HEK293 (cell line): ENCODE measurements around the gene ANKRD31.

Experiments used
- CTCF ChIA-PET: fragments of 350-600 bp; formaldehyde crosslinking; extraction: SDS; loops from one replicate; lab custom pipeline; 2021; ENCODE audit warnings: antibody characterized with exemption; lab: Yijun Ruan, JAX
- POLR2A ChIA-PET: fragments of 300-600 bp; formaldehyde crosslinking; extraction: SDS; loops from one replicate; lab custom pipeline; 2020; ENCODE audit warnings: antibody characterized with exemption, inconsistent platforms; lab: Yijun Ruan, JAX
- H3K27ac ChIP-seq: fragments of 200-500 bp; sonication (Bioruptor generic); 2 replicates; pipeline ENCODE4 v1.5.1; 2014; ENCODE audit warnings: low read depth, low read length, control low read depth, inconsistent platforms; ENCODE audit errors: extremely low read depth
- H3K36me3 ChIP-seq, 2 experiments: fragments of 200-500 bp in 1 of 2; sonication (Bioruptor generic) in 1 of 2; 1 replicate in 1 of 2; 2 replicates in 1 of 2; pipeline ENCODE4 v1.5.1; 2014 to 2017; ENCODE audit warnings: inconsistent platforms in 2 of 2, low read length in 2 of 2; ENCODE audit not compliant: control insufficient read depth in 2 of 2, insufficient read depth in 1 of 2
- H3K4me1 ChIP-seq: fragments of 200-500 bp; sonication (Bioruptor generic); 2 replicates; pipeline ENCODE4 v1.5.1; 2014; ENCODE audit warnings: mild to moderate bottlenecking, low read length, inconsistent platforms; ENCODE audit not compliant: control insufficient read depth, insufficient read depth
- H3K4me3 ChIP-seq: 2 replicates; pipeline ENCODE4 v1.5.1; 2011; ENCODE audit warnings: low read depth, mild to moderate bottlenecking, control low read depth, low read length, moderate library complexity
- H3K9me3 ChIP-seq: fragments of 200-500 bp; sonication (Bioruptor generic); 2 replicates; pipeline ENCODE4 v1.5.1; 2014; ENCODE audit warnings: low read depth, low read length, inconsistent platforms; ENCODE audit not compliant: control insufficient read depth, insufficient read depth
- ATF2 ChIP-seq: fragments of 450-650 bp; formaldehyde crosslinking; IDR thresholded peaks from 2 replicates; pipeline ENCODE4 v1.5.1; 2016; ENCODE audit warnings: missing biosample characterization, missing genetic modification characterization, low read depth
- GFI1B ChIP-seq: fragments of 450-650 bp; formaldehyde crosslinking; IDR thresholded peaks from 2 replicates; pipeline ENCODE4 v1.5.1; 2016; ENCODE audit warnings: missing biosample characterization, missing genetic modification characterization
- HOXD13 ChIP-seq: sonication (generic); formaldehyde crosslinking; IDR thresholded peaks from 2 replicates; pipeline ENCODE4 v1.8.0; 2022; ENCODE audit warnings: missing genetic modification reagents, borderline replicate concordance
- KLF7 ChIP-seq: fragments of 450-650 bp; formaldehyde crosslinking; IDR thresholded peaks from 2 replicates; pipeline ENCODE4 v1.5.1; 2016; ENCODE audit warnings: missing biosample characterization, missing genetic modification characterization, borderline replicate concordance
- OSR2 ChIP-seq: fragments of 450-650 bp; formaldehyde crosslinking; IDR thresholded peaks from 2 replicates; pipeline ENCODE4 v1.5.1; 2016; ENCODE audit warnings: missing biosample characterization, missing genetic modification characterization
- ZBTB1 ChIP-seq: fragments of 450-650 bp; formaldehyde crosslinking; IDR thresholded peaks from 2 replicates; pipeline ENCODE4 v1.5.1; 2016; ENCODE audit warnings: missing biosample characterization, missing genetic modification characterization
- ZBTB21 ChIP-seq: fragments of 450-650 bp; formaldehyde crosslinking; IDR thresholded peaks from 2 replicates; pipeline ENCODE4 v1.5.1; 2017; ENCODE audit warnings: missing biosample characterization, missing genetic modification characterization
- ZNF132 ChIP-seq: fragments of 450-650 bp; formaldehyde crosslinking; IDR thresholded peaks from 2 replicates; pipeline ENCODE4 v1.5.1; 2017; ENCODE audit warnings: missing biosample characterization, missing genetic modification characterization, borderline replicate concordance
- ZNF16 ChIP-seq: fragments of 450-650 bp; formaldehyde crosslinking; IDR thresholded peaks from 2 replicates; pipeline ENCODE4 v1.5.1; 2016; ENCODE audit warnings: low read depth, missing biosample characterization, missing genetic modification characterization
- ZNF19 ChIP-seq: fragments of 450-650 bp; formaldehyde crosslinking; IDR thresholded peaks from 2 replicates; pipeline ENCODE4; 2016; ENCODE audit warnings: missing biosample characterization, missing genetic modification characterization, low read depth
- ZNF202 ChIP-seq: fragments of 450-650 bp; formaldehyde crosslinking; IDR thresholded peaks from 2 replicates; pipeline ENCODE4 v1.5.1; 2016; ENCODE audit warnings: missing biosample characterization, missing genetic modification characterization, borderline replicate concordance
- ZNF341 ChIP-seq: fragments of 450-650 bp; formaldehyde crosslinking; IDR thresholded peaks from 2 replicates; pipeline ENCODE4; 2016; ENCODE audit warnings: low read depth, missing biosample characterization, missing genetic modification characterization
- ZNF510 ChIP-seq: fragments of 450-650 bp; formaldehyde crosslinking; IDR thresholded peaks from 2 replicates; pipeline ENCODE4 v1.5.1; 2018; ENCODE audit warnings: mild to moderate bottlenecking, missing genetic modification characterization, missing biosample characterization; ENCODE audit not compliant: insufficient replicate concordance
- ZNF544 ChIP-seq: fragments of 450-650 bp; formaldehyde crosslinking; IDR thresholded peaks from 2 replicates; pipeline ENCODE4 v1.5.0; 2017; ENCODE audit warnings: missing biosample characterization, missing genetic modification characterization
- ZNF600 ChIP-seq: fragments of 450-650 bp; formaldehyde crosslinking; IDR thresholded peaks from 2 replicates; pipeline ENCODE4 v1.5.1; 2016; ENCODE audit warnings: missing biosample characterization, missing genetic modification characterization
- ZNF621 ChIP-seq: fragments of 450-650 bp; formaldehyde crosslinking; IDR thresholded peaks from 2 replicates; pipeline ENCODE4 v1.5.1; 2017; ENCODE audit warnings: missing biosample characterization, missing genetic modification characterization
- ZNF701 ChIP-seq: fragments of 450-650 bp; formaldehyde crosslinking; IDR thresholded peaks from 2 replicates; pipeline ENCODE4 v1.5.1; 2016; ENCODE audit warnings: missing biosample characterization, missing genetic modification characterization
- ZNF777 ChIP-seq: fragments of 450-650 bp; formaldehyde crosslinking; IDR thresholded peaks from 2 replicates; pipeline ENCODE4 v1.5.1; 2017; ENCODE audit warnings: missing biosample characterization, missing genetic modification characterization, borderline replicate concordance
- ZSCAN16 ChIP-seq: fragments of 450-650 bp; formaldehyde crosslinking; IDR thresholded peaks from 2 replicates; pipeline ENCODE4 v1.5.1; 2016; ENCODE audit warnings: missing biosample characterization, missing genetic modification characterization
- ZSCAN23 ChIP-seq: fragments of 450-650 bp; formaldehyde crosslinking; IDR thresholded peaks from 2 replicates; pipeline ENCODE4 v1.5.1; 2016; ENCODE audit warnings: missing biosample characterization, missing genetic modification characterization
- TF ChIP-seq, protein P1 (sequence below): fragments of 450-650 bp; formaldehyde crosslinking; IDR thresholded peaks from 2 replicates; pipeline ENCODE4 v1.5.1; 2016; ENCODE audit warnings: missing biosample characterization, missing genetic modification characterization

The ANKRD31 gene

DNA sequence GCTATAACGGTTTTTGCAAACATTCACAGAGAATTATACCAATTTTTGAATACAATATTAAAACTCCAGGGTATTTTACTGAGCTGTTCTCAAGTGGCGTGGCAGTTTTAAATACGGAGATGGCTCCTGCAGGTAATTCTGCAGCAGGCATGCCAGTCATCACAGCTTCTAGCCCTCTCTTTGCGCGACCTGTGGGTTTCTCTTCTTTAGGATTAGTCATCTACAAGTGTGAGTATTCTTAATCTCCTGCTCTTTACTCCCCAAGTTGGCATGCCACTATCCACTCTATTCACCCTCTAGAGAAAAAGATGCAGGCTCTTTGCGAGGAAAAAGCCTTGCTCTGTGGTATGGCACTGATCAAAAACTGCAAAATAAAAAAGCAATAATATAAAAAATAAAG, 43.9 kb downstream of the ANKRD31 start:
- H3K4me1 ChIP-seq: no peaks in the 10 kb centered on the region
- no peak overlapping the region for H3K27ac ChIP-seq
- H3K9me3 ChIP-seq: no peaks in the 10 kb centered on the region
- no peak overlapping the region for H3K4me3 ChIP-seq
- TF ChIP-seq ZBTB21 (tag by site-specific recombination): no peak
- ChIA-PET CTCF (no interaction called here), POLR2A (no interaction called here)
- no peaks in the 10 kb centered on the region for H3K36me3 ChIP-seq

DNA sequence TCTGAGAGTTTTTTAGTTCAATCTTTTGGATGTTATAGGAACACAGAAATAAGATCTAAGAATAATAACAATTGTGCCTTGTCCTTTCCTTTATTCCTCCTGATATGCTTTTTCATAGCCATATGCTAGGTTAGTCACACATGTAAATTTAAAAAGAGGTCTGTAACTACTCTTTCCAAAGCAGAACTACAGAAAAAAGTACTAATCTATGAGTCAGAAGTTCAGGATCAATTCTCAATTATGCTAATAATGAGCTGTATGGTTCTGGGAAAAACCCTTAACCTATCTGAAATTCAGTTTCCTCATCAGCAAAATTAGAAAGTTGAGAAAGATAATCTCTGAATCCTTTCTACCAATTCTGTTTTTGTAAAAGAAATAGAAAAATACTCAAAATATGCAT, 44.4 kb downstream of the ANKRD31 start:
- POLR2A ChIA-PET: no interaction called here
- H3K27ac ChIP-seq: no peak overlapping the region
- TF ChIP-seq ZNF777 (tag by site-specific recombination) (no peak), ZNF132 (tag by site-specific recombination) (no peak), ZNF16 (tag by site-specific recombination) (no peak), ZBTB1 (tag by site-specific recombination) (no peak), GFI1B (no peak), ZNF544 (no peak), ZNF202 (tag by site-specific recombination) (no peak), ZNF341 (tag by site-specific recombination) (no peak)
- no peaks in the 10 kb centered on the region for H3K9me3 ChIP-seq
- H3K4me3 ChIP-seq: no peak overlapping the region
- H3K4me1 ChIP-seq: no peaks in the 10 kb centered on the region
- CTCF ChIA-PET: no interaction called here
- no peaks in the 10 kb centered on the region for H3K36me3 ChIP-seq

- no peak for TF ChIP-seq ZSCAN23 (tag by site-specific recombination)
- peak; percentile 65 for TF ChIP-seq ATF2
- ChIA-PET CTCF (interaction anchor here (0.6 kb wide), 1 partner anchor 1118 kb away, joined by 4 read pairs; no protein-coding TSS in a partner anchor), POLR2A (no interaction called here)
- Histone ChIP-seq H3K36me3 (no peaks in the 10 kb centered on the region), H3K9me3 (no peaks in the 10 kb centered on the region), H3K27ac (no peak overlapping the region), H3K4me3 (no peak overlapping the region), H3K4me1 (no peaks in the 10 kb centered on the region)
Observed at GRCh38 chr5:75190227-75190626, 46.5 kb downstream of the ANKRD31 start.

DNA sequence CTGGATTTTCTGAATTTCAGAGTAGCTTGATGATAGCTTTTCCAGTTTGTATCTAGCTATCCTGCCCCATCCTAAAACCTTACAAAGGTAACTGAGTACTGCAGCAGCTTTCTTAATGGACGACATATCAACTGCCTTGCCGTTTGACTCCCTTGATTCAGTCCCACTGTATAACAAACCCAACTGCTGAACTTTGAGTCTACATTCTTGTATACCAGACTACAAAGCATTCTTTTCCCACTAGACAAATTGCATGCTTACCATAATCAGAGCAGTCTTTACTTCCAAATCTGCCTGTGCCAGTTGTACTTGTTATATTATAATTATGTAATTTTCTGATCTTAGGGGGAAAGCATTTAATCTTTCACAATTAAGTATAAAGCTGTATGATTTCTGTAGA, 47.3 kb downstream of the ANKRD31 start:
- no peak overlapping the region for H3K4me3 ChIP-seq
- no peaks in the 10 kb centered on the region for H3K4me1 ChIP-seq
- ChIA-PET CTCF (interaction anchor here (0.6 kb wide), 1 partner anchor 380 kb away, joined by 3 read pairs; no protein-coding TSS in a partner anchor), POLR2A (no interaction called here)
- H3K36me3 ChIP-seq: no peaks in the 10 kb centered on the region
- H3K27ac ChIP-seq: no peak overlapping the region
- TF ChIP-seq ZNF19 (tag by site-specific recombination) (no peak), ZSCAN16 (tag by site-specific recombination) (no peak), ZNF701 (tag by site-specific recombination) (no peak), HOXD13 (CRISPR knock-in tag) (no peak), ZNF132 (tag by site-specific recombination) (no peak), ZNF621 (tag by site-specific recombination) (no peak), OSR2 (tag by site-specific recombination) (no peak), ZNF600 (tag by site-specific recombination) (no peak), ZBTB21 (tag by site-specific recombination) (no peak), ZNF510 (no peak), KLF7 (tag by site-specific recombination) (no peak)
- TF ChIP-seq, protein P1, sequence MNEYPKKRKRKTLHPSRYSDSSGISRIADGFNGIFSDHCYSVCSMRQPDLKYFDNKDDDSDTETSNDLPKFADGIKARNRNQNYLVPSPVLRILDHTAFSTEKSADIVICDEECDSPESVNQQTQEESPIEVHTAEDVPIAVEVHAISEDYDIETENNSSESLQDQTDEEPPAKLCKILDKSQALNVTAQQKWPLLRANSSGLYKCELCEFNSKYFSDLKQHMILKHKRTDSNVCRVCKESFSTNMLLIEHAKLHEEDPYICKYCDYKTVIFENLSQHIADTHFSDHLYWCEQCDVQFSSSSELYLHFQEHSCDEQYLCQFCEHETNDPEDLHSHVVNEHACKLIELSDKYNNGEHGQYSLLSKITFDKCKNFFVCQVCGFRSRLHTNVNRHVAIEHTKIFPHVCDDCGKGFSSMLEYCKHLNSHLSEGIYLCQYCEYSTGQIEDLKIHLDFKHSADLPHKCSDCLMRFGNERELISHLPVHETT: no peak
- no peaks in the 10 kb centered on the region for H3K9me3 ChIP-seq
